ENCODE data around the gene COLGALT1.

Gene COLGALT1

GRCh38 chr19:17598953-17599352, 43.5 kb downstream of the COLGALT1 start:
- DNase-seq (ENCODE audit: low spot score): no peak
- H3K27ac ChIP-seq: no peak overlapping the region
- TF ChIP-seq CTCF (IDR thresholded peaks at IDR 0.05): no peak
- H3K4me3 ChIP-seq: no peak overlapping the region

GRCh38 chr19:17599780-17600179, 44.3 kb downstream of the COLGALT1 start:
- no peak for TF ChIP-seq CTCF (IDR thresholded peaks at IDR 0.05)

GRCh38 chr19:17601683-17602082, 46.2 kb downstream of the COLGALT1 start:
- Histone ChIP-seq H3K27ac (no peak overlapping the region), H3K4me3 (no peak overlapping the region)
- no peak for TF ChIP-seq CTCF (IDR thresholded peaks at IDR 0.05)
- DNase-seq (ENCODE audit: low spot score): no peak

More at GRCh38 chr19:17599780-17600179, 44.3 kb downstream of the COLGALT1 start:
- Histone ChIP-seq H3K27ac (no peak overlapping the region), H3K4me3 (no peak overlapping the region)
- DNase-seq (ENCODE audit: low spot score): no peak

- H3K4me3 ChIP-seq: no peak overlapping the region
- DNase-seq (ENCODE audit: low spot score): no peak
- TF ChIP-seq CTCF (IDR thresholded peaks at IDR 0.05): no peak
- no peak overlapping the region for H3K27ac ChIP-seq
These were observed 46.8 kb downstream of the COLGALT1 start for GRCh38 chr19:17602217-17602616.

GRCh38 chr19:17602872-17603510, 47.5 kb downstream of the COLGALT1 start:
- no peak for DNase-seq (ENCODE audit: low spot score)
- Histone ChIP-seq H3K4me3 (no peak overlapping the region), H3K27ac (no peak overlapping the region)
- no peak for TF ChIP-seq CTCF (IDR thresholded peaks at IDR 0.05)

GRCh38 chr19:17604372-17605025, 49.0 kb downstream of the COLGALT1 start:
- H3K4me3 ChIP-seq: no peak overlapping the region
- DNase-seq (ENCODE audit: low spot score): no peak
- TF ChIP-seq CTCF (IDR thresholded peaks at IDR 0.05): no peak
- no peak overlapping the region for H3K27ac ChIP-seq

GRCh38 chr19:17605117-17605516, 49.7 kb downstream of the COLGALT1 start:
- H3K27ac ChIP-seq: no peak overlapping the region
- TF ChIP-seq CTCF (IDR thresholded peaks at IDR 0.05): no peak
- DNase-seq (ENCODE audit: low spot score): no peak
- H3K4me3 ChIP-seq: no peak overlapping the region
